ENCODE results near the gene PNMA8A.
"Not testable (repeated sequence)": the region's sequence is repeated elsewhere in the genome, so short reads cannot be mapped to it uniquely, and the experiment has no call there.

The PNMA8A gene

GRCh38 chr19:46435009-46435408 lies 36.4 kb downstream of the PNMA8A start:
- TF ChIP-seq CTCF (IDR thresholded peaks at IDR 0.05; ENCODE audit: low read depth, low read length), result no peak
- no peak for TF ChIP-seq EZH2phosphoT487 (IDR thresholded peaks at IDR 0.05; ENCODE audit: low read depth)
- no peaks in the 10 kb centered on the region for H4K20me1 ChIP-seq (ENCODE audit: insufficient read depth, low read length)
- H3K27me3 ChIP-seq (ENCODE audit: low read depth, low read length), result peaks cover 15% of the 10 kb centered on the region; the same call in 1 of the 2 replicates
- no peaks in the 10 kb centered on the region for H3K36me3 ChIP-seq (replicated peaks; ENCODE audit: low read depth, low read length)
- no peak overlapping the region for H3K4me2 ChIP-seq (ENCODE audit: low read length)
- H3K79me2 ChIP-seq (ENCODE audit: low read length), result no peaks in the 10 kb centered on the region
- no peak overlapping the region for H3K9ac ChIP-seq (ENCODE audit: low read length)
- H3K4me1 ChIP-seq (ENCODE audit: low read length), result peaks cover 5% of the 10 kb centered on the region; the same call in 1 of the 2 replicates
- H3K27ac ChIP-seq (ENCODE audit: low read length), result no peak overlapping the region
- H3K9me3 ChIP-seq (ENCODE audit: insufficient read depth, low read length), result no peaks in the 10 kb centered on the region
- no peak overlapping the region for H3K4me3 ChIP-seq (ENCODE audit: low read length)
- H2AFZ ChIP-seq (ENCODE audit: low read depth, low read length), result no peak overlapping the region

- not testable (repeated sequence) for H3K9ac ChIP-seq (ENCODE audit: low read length); H3K4me3 ChIP-seq (ENCODE audit: low read length); H4K20me1 ChIP-seq (ENCODE audit: insufficient read depth, low read length); H3K79me2 ChIP-seq (ENCODE audit: low read length); H2AFZ ChIP-seq (ENCODE audit: low read depth, low read length); H3K27ac ChIP-seq (ENCODE audit: low read length); H3K4me2 ChIP-seq (ENCODE audit: low read length); H3K36me3 ChIP-seq (replicated peaks; ENCODE audit: low read depth, low read length); H3K4me1 ChIP-seq (ENCODE audit: low read length); H3K9me3 ChIP-seq (ENCODE audit: insufficient read depth, low read length)
- H3K27me3 ChIP-seq (ENCODE audit: low read depth, low read length), result peaks cover 17% of the 10 kb centered on the region; the same call in 1 of the 2 replicates
Measured at GRCh38 chr19:46433470-46433869, 37.9 kb downstream of the PNMA8A start.

GRCh38 chr19:46431824-46432223 lies 39.5 kb downstream of the PNMA8A start:
- peak overlapping the region; percentile 10 for H3K4me2 ChIP-seq (ENCODE audit: low read length)
- no peak overlapping the region for H2AFZ ChIP-seq (ENCODE audit: low read depth, low read length)
- no peak overlapping the region for H3K9ac ChIP-seq (ENCODE audit: low read length)
- TF ChIP-seq EZH2phosphoT487 (IDR thresholded peaks at IDR 0.05; ENCODE audit: low read depth), result no peak
- TF ChIP-seq CTCF (IDR thresholded peaks at IDR 0.05; ENCODE audit: low read depth, low read length), result peak; percentile 32; the same call in 1 of the 2 replicates
- no peak overlapping the region; the same call in 1 of the 2 replicates for H3K4me3 ChIP-seq (ENCODE audit: low read length)
- H3K4me1 ChIP-seq (ENCODE audit: low read length), result peaks cover 10% of the 10 kb centered on the region
- no peaks in the 10 kb centered on the region for H3K9me3 ChIP-seq (ENCODE audit: insufficient read depth, low read length)
- H3K27me3 ChIP-seq (ENCODE audit: low read depth, low read length), result peaks cover 17% of the 10 kb centered on the region; the same call in 1 of the 2 replicates
- H3K79me2 ChIP-seq (ENCODE audit: low read length), result no peaks in the 10 kb centered on the region
- H4K20me1 ChIP-seq (ENCODE audit: insufficient read depth, low read length), result no peaks in the 10 kb centered on the region
- H3K27ac ChIP-seq (ENCODE audit: low read length), result no peak overlapping the region
- no peaks in the 10 kb centered on the region for H3K36me3 ChIP-seq (replicated peaks; ENCODE audit: low read depth, low read length)

GRCh38 chr19:46429999-46430398 lies 41.4 kb downstream of the PNMA8A start:
- Histone ChIP-seq H4K20me1 (ENCODE audit: insufficient read depth, low read length) (no peaks in the 10 kb centered on the region), H3K27me3 (ENCODE audit: low read depth, low read length) (peaks cover 13% of the 10 kb centered on the region; the same call in 1 of the 2 replicates)

More at GRCh38 chr19:46429999-46430398, 41.4 kb downstream of the PNMA8A start:
- Histone ChIP-seq H3K4me1 (ENCODE audit: low read length) (peaks cover 15% of the 10 kb centered on the region), H2AFZ (ENCODE audit: low read depth, low read length) (no peak overlapping the region), H3K9me3 (ENCODE audit: insufficient read depth, low read length) (no peaks in the 10 kb centered on the region), H3K36me3 (replicated peaks; ENCODE audit: low read depth, low read length) (no peaks in the 10 kb centered on the region), H3K4me3 (ENCODE audit: low read length) (no peak overlapping the region), H3K79me2 (ENCODE audit: low read length) (no peaks in the 10 kb centered on the region), H3K9ac (ENCODE audit: low read length) (no peak overlapping the region), H3K4me2 (ENCODE audit: low read length) (no peak overlapping the region), H3K27ac (ENCODE audit: low read length) (no peak overlapping the region)
- TF ChIP-seq CTCF (IDR thresholded peaks at IDR 0.05; ENCODE audit: low read depth, low read length), result no peak
- TF ChIP-seq EZH2phosphoT487 (IDR thresholded peaks at IDR 0.05; ENCODE audit: low read depth), result no peak

Data from OCI-LY3 (cell line).